ENCODE measurements around the gene HSD17B10.
"Not testable (repeated sequence)": the region's sequence is repeated elsewhere in the genome, so short reads cannot be mapped to it uniquely, and the experiment has no call there.

The HSD17B10 gene

DNA sequence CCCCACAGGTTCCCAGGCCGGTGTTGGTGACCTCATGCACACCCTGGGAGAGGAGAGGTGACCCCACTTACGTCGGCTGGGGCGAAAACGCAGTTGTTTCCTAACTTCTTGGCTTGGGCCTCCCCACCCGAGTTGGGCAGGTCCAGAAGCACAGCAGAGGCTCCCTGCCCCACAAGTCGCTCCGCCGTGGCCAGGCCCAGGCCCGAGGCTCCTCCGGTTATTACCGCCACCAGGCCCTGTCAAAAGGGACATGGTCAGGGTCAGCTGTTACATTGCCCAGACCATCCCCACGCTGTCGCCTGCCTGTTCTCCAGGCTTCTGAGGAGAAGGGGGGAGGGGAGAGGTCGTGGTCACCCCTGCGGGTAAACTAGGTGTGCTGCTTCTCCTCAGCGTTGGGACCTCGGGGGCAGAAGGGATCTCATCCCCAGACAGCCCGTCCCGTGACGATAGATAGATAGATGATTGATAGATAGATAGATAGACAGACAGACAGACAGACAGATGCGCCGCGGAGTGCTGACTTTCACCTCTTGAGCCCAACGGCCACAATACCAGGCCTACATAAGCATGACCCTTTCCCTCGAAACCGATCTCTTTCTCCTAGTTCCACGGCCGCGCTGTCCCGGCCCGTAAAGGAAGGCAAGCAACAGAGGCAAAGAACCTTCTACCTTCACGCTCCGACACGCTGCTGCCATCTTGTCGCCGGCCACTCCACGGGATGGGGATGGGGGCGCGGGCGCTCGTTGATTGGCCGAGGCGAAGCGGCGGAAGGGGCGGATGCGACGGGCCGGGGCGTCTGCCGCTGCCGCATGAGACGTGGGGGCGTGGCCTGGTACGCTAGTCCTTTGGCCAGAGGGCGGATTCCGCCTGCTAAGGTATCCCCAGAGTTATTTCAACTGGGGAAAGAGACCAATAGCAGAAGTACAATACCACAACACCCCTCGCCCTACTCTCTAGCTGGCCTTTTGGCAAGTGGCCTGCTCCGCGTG, at the start of gene HSD17B10:
Gene HSD17B10, minus strand, starts transcription at position 720 of the 989 bp plus-strand sequence. Its CDS starts 25 bp downstream, at position 695.
- DNase-seq (ENCODE audit: low read depth, low spot score), result no peak

DNA sequence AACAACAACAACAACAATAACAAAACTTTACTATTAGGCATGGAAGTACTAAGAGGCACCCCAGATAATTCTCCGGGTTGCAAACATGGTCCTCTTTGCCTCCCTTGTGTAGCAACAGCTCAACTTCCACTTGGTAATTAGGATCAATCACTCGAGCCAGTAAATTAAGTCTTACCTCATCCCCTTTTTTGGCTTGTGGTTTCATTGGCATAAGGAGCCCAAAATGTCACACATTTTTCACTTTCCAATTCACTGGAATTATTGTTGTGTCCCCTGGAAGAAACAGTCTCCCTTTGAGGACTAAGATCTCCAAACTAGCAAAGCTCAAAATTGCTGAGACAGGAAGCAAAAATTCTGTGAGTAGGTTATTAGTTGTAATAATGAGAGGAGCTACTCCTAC, 49.2 kb upstream of the HSD17B10 start:
- no peak for DNase-seq (ENCODE audit: low read depth, low spot score)

DNA sequence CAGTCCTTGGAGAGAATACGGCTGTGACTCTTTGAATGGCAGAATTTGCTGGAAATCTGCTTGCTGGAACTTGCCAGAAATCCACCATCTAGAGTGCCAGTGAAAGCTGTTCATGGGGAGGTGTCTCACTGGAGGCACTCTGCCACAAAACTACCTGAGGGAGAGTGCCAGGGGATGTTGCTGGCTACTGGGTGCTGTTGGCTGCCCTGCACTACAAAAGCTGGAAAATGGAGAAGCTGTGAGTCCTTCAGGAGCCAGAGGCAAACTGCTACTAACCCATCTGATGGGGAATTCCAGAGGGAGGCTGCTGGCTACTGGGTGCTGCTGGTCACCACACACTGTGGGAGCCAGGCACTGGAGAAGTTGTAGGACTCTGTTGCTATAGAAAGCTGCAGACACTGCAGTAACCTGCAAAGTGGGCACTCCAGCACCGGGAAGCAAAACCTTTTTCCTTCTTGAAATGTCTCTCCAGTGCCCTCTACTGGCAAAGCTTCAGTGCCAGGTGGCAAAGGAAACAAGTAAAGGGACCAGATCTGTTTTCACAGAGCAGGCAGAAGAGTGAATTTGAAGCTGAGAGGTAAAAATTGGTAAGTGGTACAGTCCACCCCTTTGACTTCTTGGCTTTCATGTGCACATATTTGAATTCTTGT, 47.8 kb upstream of the HSD17B10 start:
- peak; percentile 28 for DNase-seq (ENCODE audit: low read depth, low spot score)

DNA sequence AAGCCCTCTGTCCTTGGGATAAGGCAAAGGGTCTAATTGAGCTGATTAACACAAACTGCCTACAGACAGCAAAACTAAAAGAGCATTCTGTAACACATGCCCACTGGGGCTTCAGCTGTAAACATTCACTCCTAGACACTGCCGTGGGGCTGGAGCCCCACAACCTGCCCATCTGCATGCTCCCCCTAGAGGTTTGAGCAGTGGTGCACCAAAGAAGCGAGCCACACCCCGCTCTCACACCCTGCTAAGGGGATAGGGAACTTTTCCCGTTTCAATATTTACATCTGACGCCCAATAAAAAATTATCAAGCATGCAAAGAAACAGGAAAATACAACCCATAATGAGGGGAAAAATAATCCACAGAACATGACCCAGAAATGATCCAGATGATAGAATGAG, 46.9 kb upstream of the HSD17B10 start:
- no peak for DNase-seq (ENCODE audit: low read depth, low spot score)

DNA sequence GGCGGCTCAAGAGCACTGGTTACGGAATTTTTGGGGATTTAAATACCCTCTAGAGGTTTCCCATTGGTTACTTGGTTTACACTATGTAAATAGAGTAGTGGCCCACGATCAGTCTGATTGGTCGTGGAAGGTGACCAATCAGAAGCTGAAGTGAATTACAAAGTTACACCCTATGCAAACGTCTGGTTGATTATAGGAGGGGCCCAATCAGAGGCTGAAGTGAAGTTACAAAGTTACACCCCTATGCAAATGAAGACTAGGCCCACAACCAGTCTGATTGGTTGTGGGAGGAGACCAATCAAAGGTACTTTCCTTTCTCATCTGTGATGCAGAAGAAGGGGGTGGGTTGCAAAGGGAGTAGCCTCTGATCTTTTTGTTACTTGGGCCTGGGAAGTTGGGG, 45.1 kb upstream of the HSD17B10 start:
- no peak for DNase-seq (ENCODE audit: low read depth, low spot score)

DNA sequence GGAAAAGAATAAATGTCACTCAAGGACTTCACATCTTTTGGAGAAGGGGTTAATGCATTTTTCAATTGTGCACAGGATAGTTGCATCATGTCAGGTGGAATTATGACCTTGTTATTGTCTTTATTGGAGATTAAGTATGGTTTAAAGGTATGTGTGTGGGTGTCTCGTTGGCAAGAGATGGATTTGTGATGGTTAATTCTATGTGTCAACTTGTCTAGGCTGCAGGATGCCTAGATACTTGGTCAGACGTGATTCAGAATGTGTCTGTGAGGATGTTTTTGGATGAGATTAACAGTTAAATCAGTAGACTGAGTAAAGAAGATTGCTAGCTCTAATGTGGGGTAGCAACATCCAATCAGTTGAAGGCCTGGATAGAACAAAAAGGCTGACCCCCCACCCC, 42.2 kb upstream of the HSD17B10 start:
- no peak for DNase-seq (ENCODE audit: low read depth, low spot score)

DNA sequence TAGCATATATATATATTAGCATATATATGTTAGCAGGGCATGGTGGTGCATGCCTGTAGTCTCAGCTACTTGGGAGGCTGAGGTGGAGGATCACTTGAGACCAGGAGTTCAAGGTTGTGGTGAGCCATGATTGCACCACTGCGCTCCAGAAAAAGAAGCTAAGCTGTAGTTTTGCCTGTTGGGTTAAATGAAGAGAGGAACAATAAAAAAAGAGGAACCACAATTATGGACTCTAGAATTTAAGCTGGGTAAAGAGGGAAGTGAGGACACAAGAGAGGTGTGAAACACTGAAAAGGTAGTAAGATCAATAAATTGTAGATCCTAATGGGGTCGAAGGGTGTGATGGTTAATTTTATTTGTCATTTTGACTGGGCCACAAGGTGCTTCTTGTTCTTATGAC, 40.5 kb upstream of the HSD17B10 start:
- no peak for DNase-seq (ENCODE audit: low read depth, low spot score)

DNA sequence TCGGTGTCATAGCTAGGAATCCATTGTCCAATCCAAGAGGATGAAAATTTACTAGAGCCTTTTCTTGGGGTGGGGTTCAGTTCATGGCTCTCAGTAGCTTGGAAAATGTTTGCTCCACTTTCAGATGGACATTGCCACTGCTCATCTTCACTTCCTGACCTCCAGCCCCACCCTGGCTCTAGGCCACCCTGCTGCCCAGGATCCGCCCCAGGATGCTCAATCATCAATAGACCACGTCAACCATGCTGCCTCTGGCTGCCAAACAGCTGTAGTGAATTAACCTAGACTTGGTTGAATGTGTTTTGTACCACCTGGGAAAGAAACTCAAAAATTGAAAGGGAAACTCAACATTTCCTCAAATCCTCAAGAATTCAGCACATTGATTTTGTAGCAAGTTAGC, 37.2 kb upstream of the HSD17B10 start:
- no peak for DNase-seq (ENCODE audit: low read depth, low spot score)

DNA sequence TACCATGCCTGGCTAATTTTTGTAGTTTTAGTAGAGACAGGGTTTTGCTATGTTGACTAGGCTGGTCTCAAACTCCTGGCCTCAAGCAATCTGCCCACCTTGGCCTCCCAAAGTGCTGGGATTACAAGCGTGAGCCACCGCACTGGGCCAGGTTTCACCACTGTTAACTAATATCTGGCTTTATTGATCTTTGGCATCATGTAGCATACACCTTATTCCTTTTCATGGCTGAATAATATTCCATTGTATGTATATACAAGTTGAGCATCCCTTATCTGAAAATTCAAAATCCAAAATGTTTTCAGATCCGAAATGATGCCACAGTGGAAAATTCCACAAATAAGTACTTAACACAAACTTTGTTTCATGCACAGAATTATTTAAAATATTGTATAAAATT, 34.5 kb upstream of the HSD17B10 start:
- not testable (repeated sequence) for DNase-seq (ENCODE audit: low read depth, low spot score)

DNA sequence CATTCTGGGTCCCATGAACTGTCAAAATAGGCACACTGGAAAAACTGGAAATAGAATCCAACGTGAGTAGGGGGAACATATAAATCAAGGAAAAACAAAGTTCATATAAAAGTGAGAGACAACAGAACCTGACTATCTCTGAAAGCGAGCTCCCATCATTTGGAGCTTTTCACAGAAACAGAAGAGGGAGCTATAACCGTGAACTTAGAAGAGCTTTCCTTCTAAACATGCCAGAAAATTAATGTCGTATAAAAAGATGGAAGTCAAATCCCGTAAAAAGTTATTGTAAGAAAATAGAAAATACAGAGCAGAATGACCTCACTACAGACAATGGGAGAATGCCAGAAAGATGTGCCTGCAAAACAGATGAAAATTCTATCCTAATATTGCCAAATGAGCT, 23.9 kb upstream of the HSD17B10 start:
- DNase-seq (ENCODE audit: low read depth, low spot score), result no peak

DNA sequence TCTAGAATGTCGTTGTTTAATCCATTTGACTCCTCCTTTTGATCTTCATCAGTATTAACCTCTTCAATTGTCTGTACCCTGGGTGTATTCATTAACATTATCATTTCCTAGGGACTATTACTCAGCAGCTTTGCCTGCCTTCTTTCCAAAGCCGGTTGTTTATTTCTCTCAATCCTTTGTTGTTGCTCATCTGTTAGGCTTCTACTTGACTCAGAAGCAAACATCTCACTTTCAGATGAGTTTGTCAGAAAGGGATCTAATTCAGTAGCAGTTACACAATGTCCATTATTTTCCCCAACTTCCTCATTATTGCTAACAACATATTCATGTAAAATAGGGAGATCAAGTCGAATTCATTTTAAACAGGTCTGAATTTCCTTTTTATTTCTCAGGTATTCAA, 22.1 kb upstream of the HSD17B10 start:
- DNase-seq (ENCODE audit: low read depth, low spot score), result no peak

DNA sequence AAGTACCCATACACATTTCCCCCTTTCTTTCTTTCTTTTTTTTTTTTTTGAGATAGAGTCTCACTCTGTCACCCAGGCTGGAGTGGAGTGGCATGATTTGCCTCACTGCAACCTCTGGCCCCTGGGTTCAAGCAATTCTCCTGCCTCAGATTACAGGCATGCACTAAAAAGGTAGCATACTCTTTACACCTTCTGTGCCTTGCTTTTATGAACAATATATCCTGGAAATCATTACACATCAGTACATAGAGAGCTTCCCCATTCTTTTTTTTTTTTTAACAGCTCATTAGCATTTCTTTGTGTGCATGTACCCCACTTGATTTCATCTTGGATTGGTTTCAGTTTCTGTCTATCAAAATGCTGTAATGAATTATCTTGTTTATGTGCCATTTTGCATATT, 18.6 kb upstream of the HSD17B10 start:
- no peak for DNase-seq (ENCODE audit: low read depth, low spot score)

DNA sequence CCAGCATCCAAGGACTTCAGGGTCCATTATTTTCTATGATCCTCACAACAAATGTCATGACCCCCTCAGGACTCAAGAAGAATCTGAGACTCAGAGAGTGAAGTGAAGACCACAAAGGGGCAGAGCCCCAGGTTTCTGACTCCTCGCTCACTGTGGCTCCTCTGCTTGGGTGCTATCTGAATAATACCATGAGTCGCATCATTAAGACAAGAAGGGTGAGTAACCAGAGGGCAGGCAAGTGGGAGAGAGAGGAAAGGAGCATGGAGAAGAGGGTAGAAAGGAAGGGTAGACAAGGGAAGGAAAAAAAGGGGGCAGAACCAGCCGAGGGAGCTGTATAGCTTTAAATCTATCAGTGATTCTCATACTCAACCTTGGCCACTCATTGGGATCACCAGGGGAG, 15.5 kb upstream of the HSD17B10 start:
- no peak for DNase-seq (ENCODE audit: low read depth, low spot score)

DNA sequence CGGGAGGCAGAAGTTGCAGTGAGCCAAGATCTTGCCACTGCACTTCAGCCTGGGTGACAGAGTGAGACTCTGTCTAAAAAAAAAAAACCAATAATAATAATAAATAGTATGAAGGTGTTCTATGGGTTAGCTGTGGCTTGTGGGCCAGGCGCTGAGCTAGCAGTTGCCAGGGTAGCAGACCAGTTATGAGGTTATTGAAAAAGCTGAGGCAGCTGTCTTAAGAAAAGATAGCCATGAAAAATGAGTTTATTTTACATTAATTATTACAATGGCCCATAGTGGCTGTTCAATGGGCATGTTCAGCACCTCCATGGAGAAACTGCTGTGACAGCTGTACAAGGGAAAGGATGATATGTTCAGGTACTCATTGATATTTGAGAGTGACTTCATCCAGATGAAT, 13.3 kb upstream of the HSD17B10 start:
- DNase-seq (ENCODE audit: low read depth, low spot score), result no peak

DNA sequence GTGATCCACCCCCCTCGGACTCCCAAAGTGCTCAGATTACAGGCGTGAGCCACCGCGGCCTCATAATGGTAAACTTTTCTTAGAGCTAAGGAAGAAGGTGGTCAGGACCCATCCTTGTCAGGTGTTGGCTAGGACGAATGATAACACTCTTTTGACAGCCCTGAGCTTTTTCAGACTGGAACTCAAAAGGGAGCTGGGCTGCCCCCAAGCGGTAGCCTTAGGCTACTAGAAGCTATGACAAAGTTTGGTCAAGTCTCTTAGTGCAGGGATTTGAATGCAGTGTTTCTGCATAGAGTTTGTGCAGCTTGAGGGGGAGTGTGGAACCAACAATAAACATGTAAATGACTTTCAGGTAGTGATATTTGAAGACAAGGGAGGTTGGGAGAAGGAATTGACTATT, 11.8 kb upstream of the HSD17B10 start:
- no peak for DNase-seq (ENCODE audit: low read depth, low spot score)

DNA sequence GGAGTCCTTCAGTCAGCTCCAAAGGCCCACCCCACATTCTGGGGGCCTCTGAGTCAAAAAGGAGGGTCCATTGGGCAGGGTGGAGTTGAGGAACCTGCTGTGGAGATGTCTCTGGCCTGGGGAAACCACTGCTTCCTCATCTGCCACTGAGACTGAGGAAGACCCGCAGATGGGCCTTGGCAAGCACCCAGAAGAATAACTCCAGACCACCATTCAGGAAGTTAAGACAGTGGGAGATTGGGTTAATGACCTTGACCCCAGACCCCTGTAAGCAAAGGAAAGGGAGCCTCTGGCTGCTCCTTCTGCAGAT, 8.1 kb upstream of the HSD17B10 start:
- no peak for DNase-seq (ENCODE audit: low read depth, low spot score)

DNA sequence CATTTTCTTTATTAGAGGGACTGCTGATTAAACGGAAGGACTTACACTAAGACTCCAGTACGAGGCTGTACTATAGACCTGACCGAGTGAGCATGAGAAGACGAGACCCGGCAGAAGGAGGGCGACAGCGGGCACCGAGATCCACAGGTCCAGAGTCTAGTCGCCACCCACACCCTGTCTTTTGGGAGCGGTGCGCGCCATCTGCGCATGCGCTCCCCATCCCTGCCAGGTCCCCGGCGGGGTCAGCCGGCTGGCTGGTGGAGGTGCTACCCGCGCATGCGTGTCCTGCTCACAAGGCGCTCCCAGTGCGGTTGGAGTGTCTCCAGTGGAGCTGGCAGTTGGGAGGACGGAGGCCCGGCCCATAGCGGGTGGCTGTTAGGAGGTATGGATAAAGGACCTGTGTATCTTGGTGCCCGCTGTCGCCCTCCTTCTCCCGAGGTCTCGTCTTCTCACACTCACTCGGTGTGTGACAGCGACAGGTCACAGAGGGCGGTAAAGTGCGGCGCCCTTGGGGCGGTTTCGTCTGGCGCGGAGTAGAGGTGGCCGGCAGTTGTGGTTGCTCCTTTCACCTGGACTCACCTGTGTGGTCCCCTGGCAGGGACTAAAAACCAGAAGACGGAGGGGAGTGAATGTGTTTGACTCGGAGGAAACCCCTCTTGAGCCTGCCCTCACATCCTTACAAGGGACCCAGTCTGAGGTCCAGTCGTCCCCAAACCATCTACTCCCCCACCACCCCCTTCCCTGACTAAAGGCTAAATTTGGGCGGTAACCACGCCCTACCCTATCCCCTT, 7.6 kb upstream of the HSD17B10 start:
- no peak for DNase-seq (ENCODE audit: low read depth, low spot score)

DNA sequence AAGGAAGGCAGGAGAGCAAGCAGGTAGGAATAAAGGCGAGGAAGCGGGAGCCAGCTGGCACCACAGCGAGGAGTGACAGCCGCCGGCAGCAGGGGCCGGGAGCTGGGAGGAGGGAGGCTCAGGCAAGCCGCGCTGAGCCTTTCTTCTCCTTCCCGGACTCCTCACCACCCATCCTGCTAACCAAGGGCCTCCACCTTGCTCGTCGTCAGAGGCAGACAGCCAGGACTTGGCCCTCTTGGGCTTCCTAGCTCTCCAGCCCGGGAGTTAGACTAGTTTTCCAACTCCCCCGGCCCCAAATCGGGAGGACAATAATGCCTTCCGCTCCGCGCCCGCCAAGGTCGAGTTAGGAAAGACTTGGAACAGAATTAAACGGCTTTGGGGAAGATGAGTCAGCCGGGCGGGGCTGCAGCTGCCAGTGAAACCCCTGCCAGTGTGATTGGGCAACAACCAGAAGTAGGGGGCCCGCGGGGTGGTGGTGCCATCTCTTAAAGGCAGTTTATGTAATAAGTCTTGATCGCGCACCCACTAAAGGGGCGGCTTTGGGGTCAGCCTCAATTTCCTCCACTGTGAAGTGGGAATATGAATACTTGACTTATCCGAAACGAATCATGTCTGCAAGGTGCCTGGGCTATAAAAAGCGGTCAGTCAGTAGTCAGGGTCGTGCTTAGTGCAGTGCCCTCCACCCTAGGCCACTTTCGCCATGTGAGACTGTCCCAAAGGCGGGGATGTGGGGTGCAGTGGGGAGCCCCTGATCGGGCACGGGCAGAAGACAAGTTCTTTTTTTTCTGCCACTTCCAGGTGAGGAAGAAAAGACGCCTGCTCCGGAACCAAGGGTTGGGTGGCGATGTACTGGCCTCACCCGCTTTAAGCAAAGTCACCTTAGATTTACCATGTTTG, 6.7 kb upstream of the HSD17B10 start:
- DNase-seq (ENCODE audit: low read depth, low spot score), result no peak

DNA sequence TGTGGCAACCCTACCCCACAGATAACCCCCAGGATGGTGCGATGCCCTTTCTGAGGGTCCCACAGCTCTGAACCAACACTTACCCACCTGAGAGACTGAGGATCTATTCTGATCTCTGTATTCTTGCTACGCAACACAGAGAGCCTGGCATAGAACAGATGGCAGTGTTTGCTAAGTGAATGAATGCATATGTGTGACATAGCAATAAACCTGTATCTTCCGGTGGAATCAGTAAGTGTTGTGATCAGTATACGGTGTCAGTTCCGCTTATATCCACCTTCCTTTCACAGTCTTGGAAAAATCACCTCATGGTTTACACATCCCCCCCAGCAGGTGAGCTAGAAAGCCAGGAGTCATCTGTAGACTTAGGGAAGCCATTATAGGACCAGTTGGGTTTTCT, 5.9 kb upstream of the HSD17B10 start:
- no peak for DNase-seq (ENCODE audit: low read depth, low spot score)

DNA sequence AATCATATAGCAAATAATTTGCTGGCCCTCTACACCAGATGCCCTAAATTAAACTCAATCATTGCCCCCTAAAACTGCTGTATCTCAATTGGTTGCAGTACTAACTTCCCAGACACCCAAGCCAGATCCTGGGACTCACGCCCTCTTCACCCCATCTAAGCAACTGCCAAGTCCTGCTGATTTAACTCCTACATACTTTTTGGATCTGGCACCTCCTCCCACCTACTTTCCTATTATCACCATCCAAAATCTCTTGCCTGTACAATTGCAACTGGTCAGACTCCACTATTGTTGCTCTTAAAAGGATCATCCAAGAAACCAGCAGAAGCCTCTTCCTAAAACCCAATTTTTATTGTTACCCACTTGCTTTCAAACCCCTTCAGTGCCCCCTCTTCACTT, 4.7 kb upstream of the HSD17B10 start:
- no peak for DNase-seq (ENCODE audit: low read depth, low spot score)

DNA sequence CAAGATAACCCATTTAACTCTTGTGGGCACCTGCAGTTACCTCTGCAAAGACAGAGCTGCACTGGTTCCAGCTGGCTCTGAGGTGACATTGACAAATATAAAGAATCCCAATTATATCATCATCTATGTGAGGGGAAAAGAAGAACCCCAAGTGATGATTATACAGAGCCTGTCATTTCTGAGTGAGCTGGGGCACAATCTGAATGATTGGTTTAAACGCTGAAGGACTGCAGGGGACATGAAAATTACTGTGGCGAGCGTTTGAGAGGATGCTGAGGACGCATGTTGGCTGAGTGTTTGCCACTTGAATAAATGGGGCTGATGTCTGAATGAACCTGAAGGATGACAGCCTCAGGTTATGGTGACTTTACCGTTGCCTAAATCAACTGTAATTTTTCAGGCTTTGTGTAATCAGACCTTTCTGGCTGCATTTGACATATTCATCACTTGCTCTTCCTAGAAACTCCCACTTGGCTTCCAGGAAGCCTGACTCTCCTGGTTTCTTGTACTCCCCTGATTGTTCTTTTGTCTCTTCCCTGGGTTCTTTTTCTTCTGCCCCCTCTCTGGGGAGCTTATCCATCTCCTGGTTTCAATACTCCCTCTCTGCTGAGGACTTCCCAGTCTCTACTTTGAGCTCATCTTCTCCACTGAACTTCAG, 4.1 kb upstream of the HSD17B10 start:
- DNase-seq (ENCODE audit: low read depth, low spot score), result no peak
